CD4-positive, alpha-beta T cell treated with Interleukin-4 for 1 hour (primary cell): Measurements from ENCODE around the gene NPTXR.
"Not testable (repeated sequence)": the region's sequence is repeated elsewhere in the genome, so short reads cannot be mapped to it uniquely, and the experiment has no call there.

ENCODE experiments used
- DNase-seq, 2 donors: peaks; one replicate each; pipeline ENCODE4 v3.0.0-alpha.2; 2020 to 2022

NPTXR gene

GRCh38 chr22:38868286-38868721, 24.5 kb upstream of the NPTXR start:
- peak in 1 of 2 donors; percentile 10 for DNase-seq

GRCh38 chr22:38867471-38868285, 23.9 kb upstream of the NPTXR start:
- peak in 1 of 2 donors; percentile 7 for DNase-seq

GRCh38 chr22:38867124-38867455, 23.3 kb upstream of the NPTXR start:
- DNase-seq, result peak in 1 of 2 donors; percentile 6

- peak in 1 of 2 donors; percentile 9 for DNase-seq
These were observed 22.7 kb upstream of the NPTXR start for GRCh38 chr22:38866399-38867123.

GRCh38 chr22:38866024-38866398, 22.2 kb upstream of the NPTXR start:
- no peak for DNase-seq

GRCh38 chr22:38865201-38866023, 21.6 kb upstream of the NPTXR start:
- DNase-seq, result no peak

GRCh38 chr22:38864361-38865191, 20.7 kb upstream of the NPTXR start:
- DNase-seq, result peak in 1 of 2 donors; percentile 9

- DNase-seq, result peak in 1 of 2 donors; percentile 7
These were observed 19.8 kb upstream of the NPTXR start for GRCh38 chr22:38863531-38864131.

GRCh38 chr22:38862375-38863329, 18.8 kb upstream of the NPTXR start:
- no peak for DNase-seq

GRCh38 chr22:38861927-38862326, 18.1 kb upstream of the NPTXR start:
- no peak for DNase-seq

GRCh38 chr22:38861170-38861876, 17.5 kb upstream of the NPTXR start:
- no peak for DNase-seq

GRCh38 chr22:38860283-38861169, 16.7 kb upstream of the NPTXR start:
- DNase-seq, result no peak

- DNase-seq, result no peak
These were observed 15.9 kb upstream of the NPTXR start for GRCh38 chr22:38859581-38860282.

- DNase-seq, result no peak
These were observed 14.7 kb upstream of the NPTXR start for GRCh38 chr22:38858492-38858891.

- DNase-seq, result not testable (repeated sequence)
These were observed 10.6 kb upstream of the NPTXR start for GRCh38 chr22:38854476-38854875.

GRCh38 chr22:38853883-38854282, 10.1 kb upstream of the NPTXR start:
- not testable (repeated sequence) for DNase-seq

GRCh38 chr22:38853196-38853651, 9.4 kb upstream of the NPTXR start:
- no peak for DNase-seq

GRCh38 chr22:38852522-38852921, 8.7 kb upstream of the NPTXR start:
- no peak for DNase-seq
